HepG2 (cell line): ENCODE results near the gene SSX2IP.

Experiments
- HDAC2 ChIP-seq: sonication (generic); formaldehyde crosslinking; IDR thresholded peaks from 2 replicates; pipeline ENCODE4 v1.4.0; 2020; ENCODE audit warnings: missing genetic modification reagents
- RNF2 ChIP-seq: fragments of 450-650 bp; conservative IDR thresholded peaks from 2 replicates; pipeline ENCODE4 v1.6.1; 2016; ENCODE audit warnings: low read depth

DNA sequence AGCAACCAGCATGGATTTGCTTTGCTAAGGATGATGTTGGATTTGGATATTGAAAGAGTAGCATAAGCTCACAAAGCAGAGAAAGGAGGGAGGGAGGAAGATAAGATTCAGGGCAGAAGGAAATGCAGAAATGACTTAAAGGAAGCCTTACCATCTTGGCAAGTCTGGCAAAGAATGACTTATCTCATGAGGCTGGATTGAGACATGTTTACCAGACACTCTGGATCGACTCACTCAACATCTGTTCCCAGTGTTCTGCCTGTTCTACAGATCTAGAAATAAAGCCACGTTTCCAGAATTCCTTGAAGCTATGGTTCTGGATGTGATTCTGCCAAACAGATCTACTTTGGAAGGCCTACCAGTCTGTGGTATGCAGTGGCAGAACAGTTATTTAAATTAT is 77.2 kb downstream of the SSX2IP start:
- TF ChIP-seq RNF2 (no peak), HDAC2 (no peak)
